ENCODE results near the gene OR2T10. TPM values are rescaled to one million over a fixed set of nuclear protein-coding genes. Genes with fewer than 3 reads are reported as not detected.

OR2T10 gene
- total and polyA plus RNA-seq, 2 of the 8 experiments (the other 6 are each of a cell fraction or from before 2014, with no cell fraction given) = not detected

DNA sequence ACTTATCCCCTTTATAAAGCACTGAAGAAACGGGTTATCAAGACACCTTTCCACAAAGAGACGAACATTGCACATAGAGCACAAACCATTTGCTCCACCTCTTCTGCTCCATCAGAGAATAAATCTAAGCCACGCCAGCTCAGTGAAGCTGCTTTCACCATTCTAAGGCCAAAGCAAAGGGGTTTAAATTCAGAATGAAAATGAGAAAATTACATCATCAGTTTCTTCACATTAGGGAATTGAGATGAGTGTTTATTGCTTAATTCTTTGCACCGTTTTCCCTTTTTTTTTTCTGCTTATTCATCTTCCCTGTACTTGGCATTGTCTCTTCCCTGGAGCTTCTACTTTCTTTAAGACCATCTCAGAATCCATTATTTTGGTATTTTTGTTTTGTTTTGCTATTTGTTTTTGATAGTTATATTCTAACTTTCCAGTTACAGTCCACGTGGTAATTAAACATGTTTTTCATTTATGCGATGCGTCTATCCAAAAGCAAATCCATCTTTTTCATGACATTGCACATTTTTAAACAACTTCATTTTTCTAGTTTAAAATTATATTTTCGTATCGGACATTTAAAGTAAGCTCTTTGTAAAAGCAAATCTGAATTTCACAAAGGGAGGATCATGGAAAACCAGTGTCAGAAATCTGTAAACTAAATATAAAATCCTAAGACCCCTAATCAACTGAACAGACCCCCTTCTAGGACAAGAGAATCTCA is 21.1 kb downstream of the OR2T10 start:
- Histone ChIP-seq H3K36me3 (ENCODE audit: control insufficient read depth in 2 of 4, insufficient read depth in 4 of 4, low read length in 3 of 4) (no peaks in the 10 kb centered on the region), H3K18ac (ENCODE audit: extremely low read depth, low read length) (no peak overlapping the region), H2BK5ac (ENCODE audit: low read depth, low read length) (no peak overlapping the region), H2AFZ (ENCODE audit: low read length) (no peak overlapping the region), H3K56ac (replicated peaks; ENCODE audit: insufficient read length, low read depth, low read length) (no peak overlapping the region), H3K14ac (ENCODE audit: insufficient read length) (no peak overlapping the region), H3K9me3 (ENCODE audit: insufficient read depth in 2 of 2, low read depth in 1 of 2, low read length in 1 of 2) (peaks cover 15 to 27% of the 10 kb centered on the region in 2 experiments; a peak in 3 of 4 replicates), H3K4me3 (ENCODE audit: extremely low read depth in 1 of 4, insufficient read depth in 2 of 4, low read depth in 3 of 4, low read length in 4 of 4) (no peak overlapping the region), H3K27me3 (replicated peaks in 1 of 4; ENCODE audit: control insufficient read depth in 3 of 4, extremely low read depth in 1 of 4, insufficient read depth in 3 of 4, low read length in 3 of 4) (no peaks in the 10 kb centered on the region), H2BK12ac (ENCODE audit: low read depth, low read length) (no peak overlapping the region), H3K4ac (replicated peaks; ENCODE audit: insufficient read length, low read depth, low read length) (no peak overlapping the region), H3K4me1 (replicated peaks in 1 of 4; ENCODE audit: control insufficient read depth in 3 of 4, insufficient read depth in 4 of 4, low read length in 3 of 4) (no peaks in the 10 kb centered on the region), H3K23ac (ENCODE audit: insufficient read length) (no peak overlapping the region), H4K91ac (replicated peaks; ENCODE audit: insufficient read length, low read length) (no peak overlapping the region), H3K27ac (ENCODE audit: low read depth, low read length) (no peak overlapping the region), H4K5ac (ENCODE audit: insufficient read length, low read depth, low read length) (no peak overlapping the region), H2AK5ac (ENCODE audit: low read depth, low read length) (no peak overlapping the region), H4K20me1 (replicated peaks in 1 of 2; ENCODE audit: control insufficient read depth in 1 of 2, insufficient read depth in 2 of 2, low read length in 2 of 2) (no peaks in the 10 kb centered on the region), H2BK120ac (replicated peaks; ENCODE audit: low read depth, low read length) (no peak overlapping the region), H3K9ac (replicated peaks in 1 of 4; ENCODE audit: extremely low read depth in 1 of 4, low read depth in 3 of 4, low read length in 3 of 4) (no peak overlapping the region), H3K79me2 (ENCODE audit: control insufficient read depth in 1 of 2, insufficient read depth in 2 of 2, low read length in 2 of 2) (no peaks in the 10 kb centered on the region), H3K23me2 (ENCODE audit: low read depth, low read length) (no peaks in the 10 kb centered on the region), H2BK20ac (ENCODE audit: low read length) (no peak overlapping the region), H2BK15ac (ENCODE audit: low read length) (no peak overlapping the region), H4K8ac (ENCODE audit: extremely low read depth, insufficient read depth, low read length) (no peak overlapping the region), H3K4me2 (ENCODE audit: insufficient read depth in 1 of 2, low read depth in 2 of 2, low read length in 2 of 2) (no peak overlapping the region), H3K79me1 (ENCODE audit: low read depth, low read length) (no peaks in the 10 kb centered on the region)
- 71% methylated on average over 9 of the region's 9 CpGs; no CpG with 5 or more reads in 1 of the 2 experiments for WGBS, 2 experiments (ENCODE audit: extremely low coverage in 1 of 2, insufficient coverage in 1 of 2, insufficient read length in 1 of 2, insufficient replicate concordance in 2 of 2, low coverage in 1 of 2, low lambda C conversion rate in 2 of 2, missing lambda C conversion rate in 1 of 2)
- TF ChIP-seq RFX5 (IDR thresholded peaks at IDR 0.05; ENCODE audit: borderline replicate concordance, low read depth, low read length) (no peak), CHD1 (IDR thresholded peaks at IDR 0.05; ENCODE audit: low read depth, low read length) (no peak), SIX5 (IDR thresholded peaks at IDR 0.05; ENCODE audit: low read depth, low read length) (no peak), TAF1 (IDR thresholded peaks at IDR 0.05; ENCODE audit: low read depth, low read length) (no peak), POU5F1 (IDR thresholded peaks at IDR 0.05; ENCODE audit: low read depth, low read length) (no peak), NRF1 (IDR thresholded peaks at IDR 0.05; ENCODE audit: low read depth, low read length) (no peak), POLR2A (IDR thresholded peaks at IDR 0.05; ENCODE audit: control extremely low read depth in 1 of 2, low read depth in 2 of 2, low read length in 2 of 2) (no peak), SUZ12 (IDR thresholded peaks at IDR 0.05; ENCODE audit: low read length) (no peak), PHF8 (conservative IDR thresholded peaks at IDR 0.05; ENCODE audit: low read depth, low read length) (no peak), TAF7 (optimal IDR thresholded peaks at IDR 0.05; ENCODE audit: borderline replicate concordance, low read depth, low read length) (no peak)
- TF ChIP-seq, protein P1, sequence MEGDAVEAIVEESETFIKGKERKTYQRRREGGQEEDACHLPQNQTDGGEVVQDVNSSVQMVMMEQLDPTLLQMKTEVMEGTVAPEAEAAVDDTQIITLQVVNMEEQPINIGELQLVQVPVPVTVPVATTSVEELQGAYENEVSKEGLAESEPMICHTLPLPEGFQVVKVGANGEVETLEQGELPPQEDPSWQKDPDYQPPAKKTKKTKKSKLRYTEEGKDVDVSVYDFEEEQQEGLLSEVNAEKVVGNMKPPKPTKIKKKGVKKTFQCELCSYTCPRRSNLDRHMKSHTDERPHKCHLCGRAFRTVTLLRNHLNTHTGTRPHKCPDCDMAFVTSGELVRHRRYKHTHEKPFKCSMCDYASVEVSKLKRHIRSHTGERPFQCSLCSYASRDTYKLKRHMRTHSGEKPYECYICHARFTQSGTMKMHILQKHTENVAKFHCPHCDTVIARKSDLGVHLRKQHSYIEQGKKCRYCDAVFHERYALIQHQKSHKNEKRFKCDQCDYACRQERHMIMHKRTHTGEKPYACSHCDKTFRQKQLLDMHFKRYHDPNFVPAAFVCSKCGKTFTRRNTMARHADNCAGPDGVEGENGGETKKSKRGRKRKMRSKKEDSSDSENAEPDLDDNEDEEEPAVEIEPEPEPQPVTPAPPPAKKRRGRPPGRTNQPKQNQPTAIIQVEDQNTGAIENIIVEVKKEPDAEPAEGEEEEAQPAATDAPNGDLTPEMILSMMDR (IDR thresholded peaks at IDR 0.05; ENCODE audit: control extremely low read depth in 1 of 3, insufficient read depth in 1 of 3, low read depth in 1 of 3, low read length in 3 of 3) = no peak
- DNase-seq (ENCODE audit: low read depth in 1 of 2, low spot score in 2 of 2) (no peak), FAIRE-seq (no peak)
- ChIA-PET CTCF (ENCODE audit: partially characterized antibody) (no interaction called here), POLR2A (ENCODE audit: partially characterized antibody) (no interaction called here)

Data from H1 (cell line).